ENCODE results near the gene WBP4.

Gene WBP4, protein sequence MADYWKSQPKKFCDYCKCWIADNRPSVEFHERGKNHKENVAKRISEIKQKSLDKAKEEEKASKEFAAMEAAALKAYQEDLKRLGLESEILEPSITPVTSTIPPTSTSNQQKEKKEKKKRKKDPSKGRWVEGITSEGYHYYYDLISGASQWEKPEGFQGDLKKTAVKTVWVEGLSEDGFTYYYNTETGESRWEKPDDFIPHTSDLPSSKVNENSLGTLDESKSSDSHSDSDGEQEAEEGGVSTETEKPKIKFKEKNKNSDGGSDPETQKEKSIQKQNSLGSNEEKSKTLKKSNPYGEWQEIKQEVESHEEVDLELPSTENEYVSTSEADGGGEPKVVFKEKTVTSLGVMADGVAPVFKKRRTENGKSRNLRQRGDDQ

DNA sequence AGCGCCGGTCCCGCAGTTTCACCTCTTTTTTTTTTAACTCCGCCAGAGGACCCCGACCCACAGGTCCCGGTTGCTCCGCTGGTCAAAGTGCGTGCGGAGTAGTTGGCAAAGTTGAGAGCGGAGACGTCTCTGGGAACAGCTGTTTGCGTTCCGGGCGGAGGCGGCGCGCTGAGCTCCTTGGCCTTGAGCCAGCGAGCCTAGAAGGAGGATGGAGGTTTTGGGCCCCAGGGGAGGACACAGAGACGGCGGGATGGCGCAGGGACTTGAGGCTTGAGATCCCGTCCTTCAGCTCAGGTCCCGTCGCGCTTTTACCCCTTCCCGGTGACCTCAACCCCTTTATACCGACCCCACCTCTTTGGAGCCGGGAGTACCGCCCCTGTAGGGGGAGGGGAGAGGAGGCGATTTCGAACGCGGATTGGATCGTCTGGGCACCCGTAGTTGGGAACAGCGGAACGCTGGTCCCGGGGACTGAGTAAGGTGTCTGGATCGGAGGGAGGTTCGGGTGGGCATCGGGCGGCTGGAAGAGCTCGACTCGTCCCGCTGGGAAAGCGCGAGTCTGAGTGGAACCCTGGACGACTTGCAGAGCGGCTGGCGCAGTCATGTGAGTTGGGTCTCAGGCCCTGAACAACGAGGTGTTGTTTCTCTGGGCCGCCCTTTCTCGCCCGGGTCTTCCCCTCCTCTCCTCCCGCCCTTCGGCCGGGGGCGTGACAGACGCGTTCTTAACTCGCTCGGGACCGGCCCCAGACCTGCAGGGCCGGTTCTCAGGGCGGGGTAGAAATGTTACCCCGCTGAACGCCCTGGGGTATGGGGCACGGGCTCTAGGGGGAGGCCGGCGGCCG, at the start of gene WBP4:
TSS of gene WBP4 (plus strand) at position 435 of the 839 bp plus-strand sequence. CDS start at position 600, 165 bp downstream.
- peak; percentile 37; the same call in 1 of the 2 replicates for TF ChIP-seq FOXM1 (IDR thresholded peaks at IDR 0.05; ENCODE audit: borderline replicate concordance, low read depth)
- TF ChIP-seq EGR1 (IDR thresholded peaks at IDR 0.05): peak; percentile 54
- TF ChIP-seq CREB1 (IDR thresholded peaks at IDR 0.05; ENCODE audit: low read depth): no peak
- TF ChIP-seq, protein P1, sequence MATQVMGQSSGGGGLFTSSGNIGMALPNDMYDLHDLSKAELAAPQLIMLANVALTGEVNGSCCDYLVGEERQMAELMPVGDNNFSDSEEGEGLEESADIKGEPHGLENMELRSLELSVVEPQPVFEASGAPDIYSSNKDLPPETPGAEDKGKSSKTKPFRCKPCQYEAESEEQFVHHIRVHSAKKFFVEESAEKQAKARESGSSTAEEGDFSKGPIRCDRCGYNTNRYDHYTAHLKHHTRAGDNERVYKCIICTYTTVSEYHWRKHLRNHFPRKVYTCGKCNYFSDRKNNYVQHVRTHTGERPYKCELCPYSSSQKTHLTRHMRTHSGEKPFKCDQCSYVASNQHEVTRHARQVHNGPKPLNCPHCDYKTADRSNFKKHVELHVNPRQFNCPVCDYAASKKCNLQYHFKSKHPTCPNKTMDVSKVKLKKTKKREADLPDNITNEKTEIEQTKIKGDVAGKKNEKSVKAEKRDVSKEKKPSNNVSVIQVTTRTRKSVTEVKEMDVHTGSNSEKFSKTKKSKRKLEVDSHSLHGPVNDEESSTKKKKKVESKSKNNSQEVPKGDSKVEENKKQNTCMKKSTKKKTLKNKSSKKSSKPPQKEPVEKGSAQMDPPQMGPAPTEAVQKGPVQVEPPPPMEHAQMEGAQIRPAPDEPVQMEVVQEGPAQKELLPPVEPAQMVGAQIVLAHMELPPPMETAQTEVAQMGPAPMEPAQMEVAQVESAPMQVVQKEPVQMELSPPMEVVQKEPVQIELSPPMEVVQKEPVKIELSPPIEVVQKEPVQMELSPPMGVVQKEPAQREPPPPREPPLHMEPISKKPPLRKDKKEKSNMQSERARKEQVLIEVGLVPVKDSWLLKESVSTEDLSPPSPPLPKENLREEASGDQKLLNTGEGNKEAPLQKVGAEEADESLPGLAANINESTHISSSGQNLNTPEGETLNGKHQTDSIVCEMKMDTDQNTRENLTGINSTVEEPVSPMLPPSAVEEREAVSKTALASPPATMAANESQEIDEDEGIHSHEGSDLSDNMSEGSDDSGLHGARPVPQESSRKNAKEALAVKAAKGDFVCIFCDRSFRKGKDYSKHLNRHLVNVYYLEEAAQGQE (IDR thresholded peaks at IDR 0.05; ENCODE audit: low read depth): no peak
- peak; percentile 9 for TF ChIP-seq TEAD4 (IDR thresholded peaks at IDR 0.05)
- TF ChIP-seq, protein P2, sequence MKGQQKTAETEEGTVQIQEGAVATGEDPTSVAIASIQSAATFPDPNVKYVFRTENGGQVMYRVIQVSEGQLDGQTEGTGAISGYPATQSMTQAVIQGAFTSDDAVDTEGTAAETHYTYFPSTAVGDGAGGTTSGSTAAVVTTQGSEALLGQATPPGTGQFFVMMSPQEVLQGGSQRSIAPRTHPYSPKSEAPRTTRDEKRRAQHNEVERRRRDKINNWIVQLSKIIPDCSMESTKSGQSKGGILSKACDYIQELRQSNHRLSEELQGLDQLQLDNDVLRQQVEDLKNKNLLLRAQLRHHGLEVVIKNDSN (IDR thresholded peaks at IDR 0.05): no peak; the same call in 1 of the 2 replicates
- TF ChIP-seq CEBPB (IDR thresholded peaks at IDR 0.05): no peak
- peak; percentile 92 for TF ChIP-seq NFIC (IDR thresholded peaks at IDR 0.05)
- TF ChIP-seq TCF12 (IDR thresholded peaks at IDR 0.05; ENCODE audit: low read depth): 0 out of 2 replicates have a peak, but pooled peaks have one; percentile 9
- peak; percentile 85; the same call in 1 of the 2 replicates for TF ChIP-seq ZBTB7A (IDR thresholded peaks at IDR 0.05; ENCODE audit: low read depth)
- peak; percentile 63 for TF ChIP-seq TAF1 (IDR thresholded peaks at IDR 0.05; ENCODE audit: low read depth)
- TF ChIP-seq RAD21 (IDR thresholded peaks at IDR 0.05; ENCODE audit: low read depth): no peak
- TF ChIP-seq, protein P3, sequence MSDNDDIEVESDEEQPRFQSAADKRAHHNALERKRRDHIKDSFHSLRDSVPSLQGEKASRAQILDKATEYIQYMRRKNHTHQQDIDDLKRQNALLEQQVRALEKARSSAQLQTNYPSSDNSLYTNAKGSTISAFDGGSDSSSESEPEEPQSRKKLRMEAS (IDR thresholded peaks at IDR 0.05): peak; percentile 67
- no peak; the same call in 1 of the 2 replicates for TF ChIP-seq YY1 (IDR thresholded peaks at IDR 0.05; ENCODE audit: low read depth)
- TF ChIP-seq EP300 (IDR thresholded peaks at IDR 0.05; ENCODE audit: borderline replicate concordance): peak; percentile 55

DNA sequence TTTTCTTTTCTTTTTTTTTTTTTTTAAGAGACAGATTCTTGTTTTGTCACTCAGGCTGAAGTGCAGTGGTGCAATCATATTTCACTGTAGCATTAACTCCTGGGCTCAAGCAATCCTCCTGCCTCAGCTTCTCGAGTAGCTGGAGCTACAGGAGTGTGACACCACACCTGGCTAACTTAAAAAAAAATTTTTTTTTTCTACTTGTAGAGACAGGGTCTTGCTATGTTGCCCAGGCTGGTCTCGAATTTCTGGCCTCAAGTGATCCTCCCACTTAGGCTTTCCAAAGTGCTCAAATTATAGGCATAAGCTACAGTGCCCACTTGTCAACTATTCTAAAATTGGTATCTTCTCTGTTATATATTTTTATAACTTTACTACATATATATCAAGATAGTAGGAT, 48.8 kb upstream of the WBP4 start:
- no peak for TF ChIP-seq YY1 (IDR thresholded peaks at IDR 0.05; ENCODE audit: low read depth)

DNA sequence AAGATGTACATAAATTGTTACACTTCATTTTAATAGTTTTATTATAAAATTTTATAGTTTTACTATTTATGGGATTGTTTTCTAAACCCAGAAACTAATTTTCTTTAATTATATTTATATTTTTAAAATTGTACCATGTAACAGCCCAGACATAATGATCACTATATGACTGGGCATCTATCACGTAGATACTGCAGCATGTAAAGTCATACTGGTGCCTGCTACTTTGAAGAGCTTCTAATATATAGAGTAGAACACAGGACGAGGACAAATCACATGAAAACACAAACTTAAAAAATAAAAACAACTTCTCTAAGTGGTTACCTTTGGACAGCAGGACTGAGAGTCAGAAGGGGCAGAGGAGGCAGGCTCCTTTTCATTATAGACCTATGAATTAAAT, 47.5 kb upstream of the WBP4 start:
- TF ChIP-seq EP300 (IDR thresholded peaks at IDR 0.05; ENCODE audit: borderline replicate concordance): no peak
- no peak for TF ChIP-seq RAD21 (IDR thresholded peaks at IDR 0.05; ENCODE audit: low read depth)
- no peak for TF ChIP-seq EGR1 (IDR thresholded peaks at IDR 0.05)
- TF ChIP-seq YY1 (IDR thresholded peaks at IDR 0.05; ENCODE audit: low read depth): no peak
- TF ChIP-seq CEBPB (IDR thresholded peaks at IDR 0.05): no peak
- TF ChIP-seq CREB1 (IDR thresholded peaks at IDR 0.05; ENCODE audit: low read depth): no peak
- TF ChIP-seq, protein P3 (IDR thresholded peaks at IDR 0.05): no peak
- TF ChIP-seq NFIC (IDR thresholded peaks at IDR 0.05): no peak
- TF ChIP-seq FOXM1 (IDR thresholded peaks at IDR 0.05; ENCODE audit: borderline replicate concordance, low read depth): no peak
- no peak for TF ChIP-seq ZBTB7A (IDR thresholded peaks at IDR 0.05; ENCODE audit: low read depth)
- no peak for TF ChIP-seq TCF12 (IDR thresholded peaks at IDR 0.05; ENCODE audit: low read depth)
- no peak for TF ChIP-seq TAF1 (IDR thresholded peaks at IDR 0.05; ENCODE audit: low read depth)

DNA sequence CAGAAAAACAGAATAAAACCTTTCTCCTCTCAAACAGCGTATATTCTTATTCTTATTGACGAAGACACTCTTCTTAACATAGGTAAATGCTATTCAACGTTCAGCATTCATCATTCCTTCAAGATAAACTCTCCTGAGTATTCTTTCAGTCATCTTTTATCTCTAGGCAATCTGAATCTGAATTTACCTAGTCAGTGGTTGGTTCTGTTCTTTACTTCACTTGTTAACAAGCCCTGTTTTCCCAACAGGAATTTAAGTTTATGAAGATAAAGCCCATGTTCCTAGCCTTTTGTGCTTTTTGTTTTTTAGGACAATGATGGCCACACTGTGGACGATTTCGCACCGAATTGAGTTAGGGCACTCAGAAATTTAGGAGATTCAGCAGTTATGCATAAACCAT, 45.4 kb upstream of the WBP4 start:
- TF ChIP-seq FOXM1 (IDR thresholded peaks at IDR 0.05; ENCODE audit: borderline replicate concordance, low read depth) (no peak), TCF12 (IDR thresholded peaks at IDR 0.05; ENCODE audit: low read depth) (no peak), CREB1 (IDR thresholded peaks at IDR 0.05; ENCODE audit: low read depth) (no peak), EGR1 (IDR thresholded peaks at IDR 0.05) (no peak)

DNA sequence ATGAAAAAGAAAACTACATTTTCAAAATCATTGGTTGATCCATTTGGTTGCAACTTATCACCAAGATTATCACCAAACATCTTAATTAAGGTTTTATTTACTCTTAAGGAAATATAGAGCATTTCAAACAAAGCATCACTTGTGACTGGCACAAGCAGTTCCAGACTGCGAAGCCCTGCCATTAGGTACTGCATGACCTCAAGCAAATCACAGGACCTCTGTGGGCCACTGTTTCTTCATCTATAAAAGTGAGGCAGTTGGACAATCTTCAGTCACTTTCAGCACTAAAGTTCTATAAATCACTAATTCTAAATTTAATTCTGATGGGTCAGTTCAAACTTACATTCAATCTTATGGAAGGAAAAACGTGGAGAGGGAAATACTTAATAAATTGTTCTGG, 44.1 kb upstream of the WBP4 start:
- no peak for TF ChIP-seq TCF12 (IDR thresholded peaks at IDR 0.05; ENCODE audit: low read depth)
- no peak for TF ChIP-seq RAD21 (IDR thresholded peaks at IDR 0.05; ENCODE audit: low read depth)
- TF ChIP-seq EGR1 (IDR thresholded peaks at IDR 0.05): no peak
- TF ChIP-seq YY1 (IDR thresholded peaks at IDR 0.05; ENCODE audit: low read depth): no peak
- TF ChIP-seq, protein P2 (IDR thresholded peaks at IDR 0.05): no peak
- TF ChIP-seq, protein P3 (IDR thresholded peaks at IDR 0.05): no peak
- no peak for TF ChIP-seq FOXM1 (IDR thresholded peaks at IDR 0.05; ENCODE audit: borderline replicate concordance, low read depth)
- no peak for TF ChIP-seq NFIC (IDR thresholded peaks at IDR 0.05)
- TF ChIP-seq, protein P1 (IDR thresholded peaks at IDR 0.05; ENCODE audit: low read depth): no peak
- TF ChIP-seq TAF1 (IDR thresholded peaks at IDR 0.05; ENCODE audit: low read depth): no peak
- TF ChIP-seq CREB1 (IDR thresholded peaks at IDR 0.05; ENCODE audit: low read depth): no peak
- TF ChIP-seq EP300 (IDR thresholded peaks at IDR 0.05; ENCODE audit: borderline replicate concordance): no peak
- no peak for TF ChIP-seq CEBPB (IDR thresholded peaks at IDR 0.05)
- no peak for TF ChIP-seq ZBTB7A (IDR thresholded peaks at IDR 0.05; ENCODE audit: low read depth)
- TF ChIP-seq TEAD4 (IDR thresholded peaks at IDR 0.05): no peak

Measured in Ishikawa (cell line).